ENCODE results near the gene SNCB. TPM values are rescaled to one million over a fixed set of nuclear protein-coding genes. Genes with fewer than 3 reads are reported as not detected.

SNCB gene
- total RNA-seq, 6 experiments from 2014 or later = not detected

- DNase-seq = peak in 1 of 3 donors; percentile 37
- 67% methylated on average over 4 of the region's 23 CpGs for WGBS (ENCODE audit: insufficient coverage, low coverage, low lambda C conversion rate, missing lambda C conversion rate)
Observed at GRCh38 chr5:176596069-176596644, 34.2 kb downstream of the SNCB start.

GRCh38 chr5:176595386-176595943, 34.9 kb downstream of the SNCB start:
- no peak for DNase-seq
- intact Hi-C loops (cut with DNase I) = no loop called here
- ATAC-seq = no peak
- no peak for TF ChIP-seq POLR2A (IDR thresholded peaks at IDR 0.05)
- no peak for TF ChIP-seq CTCF (IDR thresholded peaks at IDR 0.05)
- H3K36me3 ChIP-seq = no peaks in the 10 kb centered on the region
- 81% methylated on average over 6 of the region's 11 CpGs for WGBS (ENCODE audit: insufficient coverage, low coverage, low lambda C conversion rate, missing lambda C conversion rate)
- no peaks in the 10 kb centered on the region for H3K4me1 ChIP-seq
- no peaks in the 10 kb centered on the region for H3K9me3 ChIP-seq
- H3K27me3 ChIP-seq = no peaks in the 10 kb centered on the region
- H3K27ac ChIP-seq = no peak overlapping the region
- no peak overlapping the region for H3K4me3 ChIP-seq

More at GRCh38 chr5:176596069-176596644, 34.2 kb downstream of the SNCB start:
- TF ChIP-seq CTCF (IDR thresholded peaks at IDR 0.05) (no peak), POLR2A (IDR thresholded peaks at IDR 0.05) (no peak)
- intact Hi-C loops (cut with DNase I) = no loop called here
- H3K4me1 ChIP-seq = no peaks in the 10 kb centered on the region
- H3K9me3 ChIP-seq = no peaks in the 10 kb centered on the region
- no peaks in the 10 kb centered on the region for H3K27me3 ChIP-seq
- ATAC-seq = no peak
- no peaks in the 10 kb centered on the region for H3K36me3 ChIP-seq
- H3K27ac ChIP-seq = no peak overlapping the region
- H3K4me3 ChIP-seq = no peak overlapping the region

- no peaks in the 10 kb centered on the region for H3K36me3 ChIP-seq
- no peaks in the 10 kb centered on the region for H3K27me3 ChIP-seq
- DNase-seq = no peak
- H3K27ac ChIP-seq = no peak overlapping the region
- H3K4me3 ChIP-seq = no peak overlapping the region
- intact Hi-C loops (cut with DNase I) = no loop called here
- ATAC-seq = no peak
- no peaks in the 10 kb centered on the region for H3K9me3 ChIP-seq
- 90% methylated on average over 2 of the region's 8 CpGs for WGBS (ENCODE audit: insufficient coverage, low coverage, low lambda C conversion rate, missing lambda C conversion rate)
- H3K4me1 ChIP-seq = no peaks in the 10 kb centered on the region
- TF ChIP-seq CTCF (IDR thresholded peaks at IDR 0.05) (no peak), POLR2A (IDR thresholded peaks at IDR 0.05) (no peak)
Observed at GRCh38 chr5:176594554-176594953, 35.8 kb downstream of the SNCB start.

GRCh38 chr5:176593273-176593869, 37.0 kb downstream of the SNCB start:
- H3K27me3 ChIP-seq = no peaks in the 10 kb centered on the region
- no peak for ATAC-seq
- DNase-seq = no peak
- H3K27ac ChIP-seq = no peak overlapping the region
- no peak for TF ChIP-seq CTCF (IDR thresholded peaks at IDR 0.05)
- no peak for TF ChIP-seq POLR2A (IDR thresholded peaks at IDR 0.05)
- no peaks in the 10 kb centered on the region for H3K36me3 ChIP-seq
- H3K9me3 ChIP-seq = no peaks in the 10 kb centered on the region
- H3K4me1 ChIP-seq = no peaks in the 10 kb centered on the region
- WGBS (ENCODE audit: insufficient coverage, low coverage, low lambda C conversion rate, missing lambda C conversion rate) = 92% methylated on average over 3 of the region's 12 CpGs
- intact Hi-C loops (cut with DNase I) = no loop called here
- H3K4me3 ChIP-seq = no peak overlapping the region

Measured in right lobe of liver (tissue), 6 donors.